H1 (cell line): Measurements from ENCODE around the gene CLTCL1. TPM values are rescaled to one million over a fixed set of nuclear protein-coding genes. Genes with fewer than 3 reads are reported as not detected.

ENCODE experiments used
- CTCF ChIA-PET: fragments of 300-600 bp; sonication (Branson Sonifier 250); formaldehyde crosslinking; loops from one replicate; lab custom pipeline; 2021; ENCODE audit not compliant: partially characterized antibody; lab: Charles Lee
- POLR2A ChIA-PET: fragments of 300-600 bp; sonication (Branson Sonifier 250); formaldehyde crosslinking; loops from one replicate; lab custom pipeline; 2021; ENCODE audit warnings: inconsistent platforms; ENCODE audit not compliant: partially characterized antibody; lab: Charles Lee
- DNase-seq, 2 experiments: peaks; one replicate each; pipeline versions ENCODE4 v3.0.0 to v3.0.0-alpha.2; 2010 to 2022; ENCODE audit warnings: low spot score in 2 of 2, low read depth in 1 of 2, mixed read lengths in 1 of 2
- FAIRE-seq: peaks from 2 replicates; lab custom pipeline; 2011; peaks lifted over from hg19 to GRCh38; lab: Jason Lieb, UNC
- H2AFZ ChIP-seq: 2 replicates; pipeline ENCODE4 v1.8.1; 2012; ENCODE audit warnings: low read length, inconsistent platforms
- H2AK5ac ChIP-seq: 2 replicates; pipeline ENCODE4 v1.6.1; 2013; ENCODE audit warnings: low read depth, low read length
- H2BK120ac ChIP-seq: replicated peaks from 2 replicates; pipeline ENCODE3; 2013; ENCODE audit warnings: low read depth, low read length, inconsistent platforms
- H2BK12ac ChIP-seq: 2 replicates; pipeline ENCODE4 v1.6.1; 2013; ENCODE audit warnings: low read depth, low read length
- H2BK15ac ChIP-seq: 2 replicates; pipeline ENCODE4 v1.6.1; 2013; ENCODE audit warnings: low read length
- H2BK20ac ChIP-seq: 2 replicates; pipeline ENCODE4 v1.6.1; 2013; ENCODE audit warnings: low read length
- H2BK5ac ChIP-seq: 2 replicates; pipeline ENCODE4 v1.6.1; 2013; ENCODE audit warnings: low read depth, low read length
- H3K14ac ChIP-seq: 2 replicates; pipeline ENCODE4 v1.6.1; 2013; ENCODE audit warnings: inconsistent platforms; ENCODE audit not compliant: insufficient read length
- H3K18ac ChIP-seq: 2 replicates; pipeline ENCODE4 v1.6.1; 2013; ENCODE audit warnings: low read length; ENCODE audit errors: extremely low read depth
- H3K23ac ChIP-seq: 2 replicates; pipeline ENCODE4 v1.6.1; 2013; ENCODE audit warnings: inconsistent platforms; ENCODE audit not compliant: insufficient read length
- H3K23me2 ChIP-seq: 2 replicates; pipeline ENCODE4 v1.6.1; 2013; ENCODE audit warnings: low read depth, low read length
- H3K27ac ChIP-seq: 2 replicates; pipeline ENCODE4 v1.6.1; 2011; ENCODE audit warnings: low read depth, low read length, inconsistent platforms
- H3K27me3 ChIP-seq, 4 experiments: replicated peaks in 1 of 4; 1 replicate in 1 of 4; 2 replicates in 3 of 4; pipeline versions ENCODE4 v1.6.1 to v1.8.1; 2011 to 2013; ENCODE audit warnings: low read length in 3 of 4, mild to moderate bottlenecking in 3 of 4, inconsistent platforms in 2 of 4, mixed read lengths in 2 of 4, moderate library complexity in 1 of 4; ENCODE audit not compliant: control insufficient read depth in 3 of 4, insufficient read depth in 3 of 4; ENCODE audit errors: extremely low read depth in 1 of 4
- H3K36me3 ChIP-seq, 4 experiments: 2 replicates each; pipeline versions ENCODE4 v1.6.1 to v1.8.1; 2011 to 2013; ENCODE audit warnings: mild to moderate bottlenecking in 4 of 4, low read length in 3 of 4, moderate library complexity in 2 of 4, control low read depth in 1 of 4, inconsistent platforms in 1 of 4; ENCODE audit not compliant: insufficient read depth in 4 of 4, control insufficient read depth in 2 of 4
- H3K4ac ChIP-seq: replicated peaks from 2 replicates; pipeline ENCODE3; 2013; ENCODE audit warnings: low read length, low read depth, mixed read lengths, inconsistent platforms; ENCODE audit not compliant: insufficient read length
- H3K4me1 ChIP-seq, 4 experiments: replicated peaks in 1 of 4; 1 replicate in 1 of 4; 2 replicates in 3 of 4; pipeline versions ENCODE4 v1.6.1 to v1.8.1; 2011 to 2013; ENCODE audit warnings: low read length in 3 of 4, inconsistent platforms in 2 of 4, mixed read lengths in 1 of 4; ENCODE audit not compliant: insufficient read depth in 4 of 4, control insufficient read depth in 3 of 4
- H3K4me2 ChIP-seq, 2 experiments: 2 replicates each; pipeline versions ENCODE4 v1.6.1 to v1.8.1; 2011 to 2013; ENCODE audit warnings: low read depth in 2 of 2, low read length in 2 of 2, control low read depth in 1 of 2, inconsistent platforms in 1 of 2, mild to moderate bottlenecking in 1 of 2; ENCODE audit not compliant: insufficient read depth in 1 of 2
- H3K4me3 ChIP-seq, 4 experiments: fragments of 200-600, 300-600 bp in 1 of 4; sonication (generic), shearing (Covaris generic), sonication (Bioruptor Twin) in 1 of 4; 2 replicates each; pipeline versions ENCODE4 v1.5.1 to v1.8.1; 2011 to 2016; ENCODE audit warnings: low read length in 4 of 4, low read depth in 3 of 4, control low read depth in 2 of 4, inconsistent platforms in 2 of 4, mild to moderate bottlenecking in 2 of 4, mixed read lengths in 1 of 4, moderate library complexity in 1 of 4; ENCODE audit not compliant: insufficient read depth in 2 of 4; ENCODE audit errors: extremely low read depth in 1 of 4
- H3K56ac ChIP-seq: replicated peaks from 2 replicates; pipeline ENCODE3; 2013; ENCODE audit warnings: low read depth, mild to moderate bottlenecking, mixed read lengths, low read length, inconsistent platforms; ENCODE audit not compliant: insufficient read length
- H3K79me1 ChIP-seq: 2 replicates; pipeline ENCODE4 v1.6.1; 2013; ENCODE audit warnings: low read depth, low read length, control low read depth
- H3K79me2 ChIP-seq, 2 experiments: 2 replicates each; pipeline versions ENCODE4 v1.6.1 to v1.8.1; 2012 to 2013; ENCODE audit warnings: low read length in 2 of 2, mild to moderate bottlenecking in 2 of 2, inconsistent platforms in 1 of 2; ENCODE audit not compliant: insufficient read depth in 2 of 2, control insufficient read depth in 1 of 2
- H3K9ac ChIP-seq, 4 experiments: replicated peaks in 1 of 4; 1 replicate in 1 of 4; 2 replicates in 3 of 4; pipeline versions ENCODE4 v1.6.1 to v1.8.1; 2011 to 2013; ENCODE audit warnings: low read depth in 3 of 4, low read length in 3 of 4, control low read depth in 2 of 4, mild to moderate bottlenecking in 2 of 4, moderate library complexity in 2 of 4, inconsistent platforms in 1 of 4; ENCODE audit errors: extremely low read depth in 1 of 4
- H3K9me3 ChIP-seq, 2 experiments: 2 replicates each; pipeline versions ENCODE4 v1.6.1 to v1.8.1; 2012 to 2013; ENCODE audit warnings: mild to moderate bottlenecking in 2 of 2, moderate library complexity in 2 of 2, control low read depth in 1 of 2, inconsistent platforms in 1 of 2, low read depth in 1 of 2, low read length in 1 of 2, mixed read lengths in 1 of 2; ENCODE audit not compliant: insufficient read depth in 2 of 2
- H4K20me1 ChIP-seq, 2 experiments: replicated peaks in 1 of 2; 2 replicates each; pipeline versions ENCODE3 to v1.8.1; 2011 to 2013; ENCODE audit warnings: inconsistent platforms in 2 of 2, low read length in 2 of 2, mild to moderate bottlenecking in 1 of 2; ENCODE audit not compliant: insufficient read depth in 2 of 2, control insufficient read depth in 1 of 2
- H4K5ac ChIP-seq: 2 replicates; pipeline ENCODE4 v1.6.1; 2013; ENCODE audit warnings: low read length, low read depth, mixed read lengths, inconsistent platforms; ENCODE audit not compliant: insufficient read length
- H4K8ac ChIP-seq: 2 replicates; pipeline ENCODE4 v1.8.0; 2013; ENCODE audit warnings: mild to moderate bottlenecking, moderate library complexity, low read length, inconsistent platforms; ENCODE audit not compliant: insufficient read depth; ENCODE audit errors: extremely low read depth
- H4K91ac ChIP-seq: replicated peaks from 2 replicates; pipeline ENCODE3; 2013; ENCODE audit warnings: low read length, mixed read lengths, inconsistent platforms; ENCODE audit not compliant: insufficient read length
- BACH1 ChIP-seq: IDR thresholded peaks from 2 replicates; pipeline ENCODE4 v1.6.1; 2012; ENCODE audit warnings: low read length, improper control_type of control experiment
- CBX5 ChIP-seq: fragments of 300-800, 300-1000 bp; sonication (generic); IDR thresholded peaks from 2 replicates; pipeline ENCODE4 v1.7.1; 2016; ENCODE audit warnings: antibody characterized with exemption, low read length, low read depth
- CTBP2 ChIP-seq: IDR thresholded peaks from 2 replicates; pipeline ENCODE4 v1.7.0; 2011; ENCODE audit warnings: borderline replicate concordance, mild to moderate bottlenecking, moderate library complexity, mixed read lengths, low read length; ENCODE audit not compliant: insufficient read depth, insufficient read length
- GTF2F1 ChIP-seq: IDR thresholded peaks from 2 replicates; pipeline ENCODE4 v1.6.1; 2012; ENCODE audit warnings: low read depth, low read length, improper control_type of control experiment, borderline replicate concordance
- HDAC6 ChIP-seq: IDR thresholded peaks from one replicate; pipeline ENCODE4 v1.7.1; 2012; ENCODE audit warnings: low read depth, mild to moderate bottlenecking, inconsistent platforms, low read length, moderate library complexity
- JUND ChIP-seq: IDR thresholded peaks from 2 replicates; pipeline ENCODE4 v1.6.1; 2011; ENCODE audit warnings: mild to moderate bottlenecking, improper control_type of control experiment, low read length
- KDM4A ChIP-seq: IDR thresholded peaks from one replicate; pipeline ENCODE4 v1.7.1; 2012; ENCODE audit warnings: low read depth, mild to moderate bottlenecking, moderate library complexity, low read length, inconsistent platforms; ENCODE audit not compliant: severe bottlenecking
- KDM5A ChIP-seq: fragments of 200-600 bp; IDR thresholded peaks from 2 replicates; pipeline ENCODE4 v1.7.1; 2012; ENCODE audit warnings: mild to moderate bottlenecking, low read length, inconsistent platforms, mixed read lengths
- RFX5 ChIP-seq: IDR thresholded peaks from 2 replicates; pipeline ENCODE4 v1.6.1; 2011; ENCODE audit warnings: low read depth, low read length, improper control_type of control experiment, borderline replicate concordance
- SAP30 ChIP-seq: fragments of 300-600 bp; sonication (generic); IDR thresholded peaks from 2 replicates; pipeline ENCODE4 v1.7.1; 2012; ENCODE audit warnings: low read length, moderate library complexity, mild to moderate bottlenecking, inconsistent platforms; ENCODE audit not compliant: insufficient read depth, insufficient replicate concordance
- SRF ChIP-seq: IDR thresholded peaks from 2 replicates; pipeline ENCODE4 v1.6.1; 2011; ENCODE audit warnings: mild to moderate bottlenecking, low read depth, low read length, moderate library complexity
- SUZ12 ChIP-seq: fragments of 200-600 bp; sonication (generic); IDR thresholded peaks from 2 replicates; pipeline ENCODE4 v1.6.1; 2012; ENCODE audit warnings: mild to moderate bottlenecking, inconsistent platforms, low read length, moderate library complexity, mixed read lengths
- WGBS, 2 experiments: shearing (Covaris generic) in 1 of 2; methylation state at CpG; one replicate each; pipeline versions ENCODE4 v1.1.6 to v1.1.7; 2013 to 2015; ENCODE audit warnings: low lambda C conversion rate in 2 of 2, mixed read lengths in 2 of 2, inconsistent platforms in 1 of 2, low coverage in 1 of 2, missing lambda C conversion rate in 1 of 2; ENCODE audit not compliant: insufficient replicate concordance in 2 of 2, insufficient coverage in 1 of 2, insufficient read length in 1 of 2; ENCODE audit errors: extremely low coverage in 1 of 2, missing lambda C conversion rate in 1 of 2; 5-methylcytosine and 5-hydroxymethylcytosine counted together
- polyA plus RNA-seq, 7 experiments: library from polyadenylated mRNA; depleted of rRNA in 3 of 7; stranded (reverse) in 5 of 7; unstranded in 2 of 7; fragments of >200 nt in 5 of 7; fragments of 200-250 nt in 2 of 7; gene quantifications; 1 replicate in 5 of 7; 2 replicates in 1 of 7; 4 replicates in 1 of 7; pipeline versions ENCODE4 v1.2.1 to v1.2.3, GENCODE V29; 2011 to 2013; ENCODE audit warnings: missing spikeins in 2 of 7, mixed read lengths in 2 of 7
- total RNA-seq: library from RNA; stranded (reverse); fragmentation: NEBNext Ultra II Directional; extraction: Animal tissue kit (Norgen Biotek cat#: 25700); gene quantifications from 2 replicates; pipeline ENCODE4 v1.2.1, GENCODE V29; 2021
- TF ChIP-seq, protein P1 (sequence below): IDR thresholded peaks from 2 replicates; pipeline ENCODE4 v1.6.1; 2012; ENCODE audit warnings: inconsistent platforms

CLTCL1 gene
- total and polyA plus RNA-seq, 2 of the 8 experiments (the other 6 are each of a cell fraction or from before 2014, with no cell fraction given), result 12.4 to 17.0 TPM

GRCh38 chr22:19325296-19325948 lies 33.9 kb upstream of the CLTCL1 start:
- no peak overlapping the region for H2BK15ac ChIP-seq
- 88% methylated on average over 5 of the region's 5 CpGs; no CpG with 5 or more reads in 1 of the 2 experiments for WGBS, 2 experiments
- no peak overlapping the region for H3K4ac ChIP-seq
- H3K9me3 ChIP-seq, result peaks cover 5 to 6% of the 10 kb centered on the region in 2 experiments; a peak in 3 of 4 replicates
- ChIA-PET POLR2A (no interaction called here), CTCF (interaction anchor here (0.6 kb wide), 1 partner anchor 291 kb away, joined by 3 read pairs; no protein-coding TSS in a partner anchor)
- H2BK20ac ChIP-seq, result no peak overlapping the region
- H3K79me1 ChIP-seq, result no peaks in the 10 kb centered on the region
- H3K79me2 ChIP-seq, result no peaks in the 10 kb centered on the region
- H4K5ac ChIP-seq, result no peak overlapping the region
- H3K4me2 ChIP-seq, result no peak overlapping the region
- H2BK12ac ChIP-seq, result no peak overlapping the region
- TF ChIP-seq, protein P1, sequence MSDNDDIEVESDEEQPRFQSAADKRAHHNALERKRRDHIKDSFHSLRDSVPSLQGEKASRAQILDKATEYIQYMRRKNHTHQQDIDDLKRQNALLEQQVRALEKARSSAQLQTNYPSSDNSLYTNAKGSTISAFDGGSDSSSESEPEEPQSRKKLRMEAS, result no peak
- no peak for TF ChIP-seq SAP30
- no peak for TF ChIP-seq RFX5
- no peak for TF ChIP-seq GTF2F1
- TF ChIP-seq SUZ12, result no peak
- TF ChIP-seq JUND, result no peak
- TF ChIP-seq HDAC6, result no peak
- no peak for TF ChIP-seq BACH1
- TF ChIP-seq SRF, result no peak
- no peak for TF ChIP-seq KDM5A
- no peak for TF ChIP-seq KDM4A
- no peak for TF ChIP-seq CTBP2
- TF ChIP-seq CBX5, result no peak
- H2BK5ac ChIP-seq, result no peak overlapping the region
- no peak overlapping the region for H3K56ac ChIP-seq
- H4K8ac ChIP-seq, result no peak overlapping the region
- H4K20me1 ChIP-seq, result no peaks in the 10 kb centered on the region
- no peak overlapping the region for H2AFZ ChIP-seq
- H3K18ac ChIP-seq, result no peak overlapping the region
- no peak for DNase-seq
- no peak for FAIRE-seq
- H3K23ac ChIP-seq, result no peak overlapping the region
- peaks cover 2 to 20% (median 8%) of the 10 kb centered on the region in 4 experiments; a peak in 6 of 8 replicates for H3K36me3 ChIP-seq
- H2AK5ac ChIP-seq, result no peak overlapping the region
- H3K4me3 ChIP-seq, result no peak overlapping the region
- H3K27ac ChIP-seq, result no peak overlapping the region
- H3K27me3 ChIP-seq, result no peaks in the 10 kb centered on the region
- no peaks in the 10 kb centered on the region for H3K4me1 ChIP-seq
- H4K91ac ChIP-seq, result no peak overlapping the region
- no peak overlapping the region for H2BK120ac ChIP-seq
- no peak overlapping the region for H3K9ac ChIP-seq
- H3K14ac ChIP-seq, result no peak overlapping the region
- no peaks in the 10 kb centered on the region for H3K23me2 ChIP-seq
